H1 (cell line): ENCODE measurements around the gene UBB. TPM values are rescaled to one million over a fixed set of nuclear protein-coding genes. Genes with fewer than 3 reads are reported as not detected.

Source experiments
- CTCF ChIA-PET: fragments of 300-600 bp; sonication (Branson Sonifier 250); formaldehyde crosslinking; loops from one replicate; lab custom pipeline; 2021; ENCODE audit not compliant: partially characterized antibody; lab: Charles Lee
- POLR2A ChIA-PET: fragments of 300-600 bp; sonication (Branson Sonifier 250); formaldehyde crosslinking; loops from one replicate; lab custom pipeline; 2021; ENCODE audit warnings: inconsistent platforms; ENCODE audit not compliant: partially characterized antibody; lab: Charles Lee
- DNase-seq, 2 experiments: peaks; one replicate each; pipeline versions ENCODE4 v3.0.0 to v3.0.0-alpha.2; 2010 to 2022; ENCODE audit warnings: low spot score in 2 of 2, low read depth in 1 of 2, mixed read lengths in 1 of 2
- FAIRE-seq: peaks from 2 replicates; lab custom pipeline; 2011; peaks lifted over from hg19 to GRCh38; lab: Jason Lieb, UNC
- H2AFZ ChIP-seq: 2 replicates; pipeline ENCODE4 v1.8.1; 2012; ENCODE audit warnings: low read length, inconsistent platforms
- H2AK5ac ChIP-seq: 2 replicates; pipeline ENCODE4 v1.6.1; 2013; ENCODE audit warnings: low read depth, low read length
- H2BK120ac ChIP-seq: replicated peaks from 2 replicates; pipeline ENCODE3; 2013; ENCODE audit warnings: low read depth, low read length, inconsistent platforms
- H2BK12ac ChIP-seq: 2 replicates; pipeline ENCODE4 v1.6.1; 2013; ENCODE audit warnings: low read depth, low read length
- H2BK15ac ChIP-seq: 2 replicates; pipeline ENCODE4 v1.6.1; 2013; ENCODE audit warnings: low read length
- H2BK20ac ChIP-seq: 2 replicates; pipeline ENCODE4 v1.6.1; 2013; ENCODE audit warnings: low read length
- H2BK5ac ChIP-seq: 2 replicates; pipeline ENCODE4 v1.6.1; 2013; ENCODE audit warnings: low read depth, low read length
- H3K14ac ChIP-seq: 2 replicates; pipeline ENCODE4 v1.6.1; 2013; ENCODE audit warnings: inconsistent platforms; ENCODE audit not compliant: insufficient read length
- H3K18ac ChIP-seq: 2 replicates; pipeline ENCODE4 v1.6.1; 2013; ENCODE audit warnings: low read length; ENCODE audit errors: extremely low read depth
- H3K23ac ChIP-seq: 2 replicates; pipeline ENCODE4 v1.6.1; 2013; ENCODE audit warnings: inconsistent platforms; ENCODE audit not compliant: insufficient read length
- H3K23me2 ChIP-seq: 2 replicates; pipeline ENCODE4 v1.6.1; 2013; ENCODE audit warnings: low read depth, low read length
- H3K27ac ChIP-seq: 2 replicates; pipeline ENCODE4 v1.6.1; 2011; ENCODE audit warnings: low read depth, low read length, inconsistent platforms
- H3K27me3 ChIP-seq, 4 experiments: replicated peaks in 1 of 4; 1 replicate in 1 of 4; 2 replicates in 3 of 4; pipeline versions ENCODE4 v1.6.1 to v1.8.1; 2011 to 2013; ENCODE audit warnings: low read length in 3 of 4, mild to moderate bottlenecking in 3 of 4, inconsistent platforms in 2 of 4, mixed read lengths in 2 of 4, moderate library complexity in 1 of 4; ENCODE audit not compliant: control insufficient read depth in 3 of 4, insufficient read depth in 3 of 4; ENCODE audit errors: extremely low read depth in 1 of 4
- H3K36me3 ChIP-seq, 4 experiments: 2 replicates each; pipeline versions ENCODE4 v1.6.1 to v1.8.1; 2011 to 2013; ENCODE audit warnings: mild to moderate bottlenecking in 4 of 4, low read length in 3 of 4, moderate library complexity in 2 of 4, control low read depth in 1 of 4, inconsistent platforms in 1 of 4; ENCODE audit not compliant: insufficient read depth in 4 of 4, control insufficient read depth in 2 of 4
- H3K4ac ChIP-seq: replicated peaks from 2 replicates; pipeline ENCODE3; 2013; ENCODE audit warnings: low read length, low read depth, mixed read lengths, inconsistent platforms; ENCODE audit not compliant: insufficient read length
- H3K4me1 ChIP-seq, 4 experiments: replicated peaks in 1 of 4; 1 replicate in 1 of 4; 2 replicates in 3 of 4; pipeline versions ENCODE4 v1.6.1 to v1.8.1; 2011 to 2013; ENCODE audit warnings: low read length in 3 of 4, inconsistent platforms in 2 of 4, mixed read lengths in 1 of 4; ENCODE audit not compliant: insufficient read depth in 4 of 4, control insufficient read depth in 3 of 4
- H3K4me2 ChIP-seq, 2 experiments: 2 replicates each; pipeline versions ENCODE4 v1.6.1 to v1.8.1; 2011 to 2013; ENCODE audit warnings: low read depth in 2 of 2, low read length in 2 of 2, control low read depth in 1 of 2, inconsistent platforms in 1 of 2, mild to moderate bottlenecking in 1 of 2; ENCODE audit not compliant: insufficient read depth in 1 of 2
- H3K4me3 ChIP-seq, 4 experiments: fragments of 200-600, 300-600 bp in 1 of 4; sonication (generic), shearing (Covaris generic), sonication (Bioruptor Twin) in 1 of 4; 2 replicates each; pipeline versions ENCODE4 v1.5.1 to v1.8.1; 2011 to 2016; ENCODE audit warnings: low read length in 4 of 4, low read depth in 3 of 4, control low read depth in 2 of 4, inconsistent platforms in 2 of 4, mild to moderate bottlenecking in 2 of 4, mixed read lengths in 1 of 4, moderate library complexity in 1 of 4; ENCODE audit not compliant: insufficient read depth in 2 of 4; ENCODE audit errors: extremely low read depth in 1 of 4
- H3K56ac ChIP-seq: replicated peaks from 2 replicates; pipeline ENCODE3; 2013; ENCODE audit warnings: low read depth, mild to moderate bottlenecking, mixed read lengths, low read length, inconsistent platforms; ENCODE audit not compliant: insufficient read length
- H3K79me1 ChIP-seq: 2 replicates; pipeline ENCODE4 v1.6.1; 2013; ENCODE audit warnings: low read depth, low read length, control low read depth
- H3K79me2 ChIP-seq, 2 experiments: 2 replicates each; pipeline versions ENCODE4 v1.6.1 to v1.8.1; 2012 to 2013; ENCODE audit warnings: low read length in 2 of 2, mild to moderate bottlenecking in 2 of 2, inconsistent platforms in 1 of 2; ENCODE audit not compliant: insufficient read depth in 2 of 2, control insufficient read depth in 1 of 2
- H3K9ac ChIP-seq, 4 experiments: replicated peaks in 1 of 4; 1 replicate in 1 of 4; 2 replicates in 3 of 4; pipeline versions ENCODE4 v1.6.1 to v1.8.1; 2011 to 2013; ENCODE audit warnings: low read depth in 3 of 4, low read length in 3 of 4, control low read depth in 2 of 4, mild to moderate bottlenecking in 2 of 4, moderate library complexity in 2 of 4, inconsistent platforms in 1 of 4; ENCODE audit errors: extremely low read depth in 1 of 4
- H3K9me3 ChIP-seq, 2 experiments: 2 replicates each; pipeline versions ENCODE4 v1.6.1 to v1.8.1; 2012 to 2013; ENCODE audit warnings: mild to moderate bottlenecking in 2 of 2, moderate library complexity in 2 of 2, control low read depth in 1 of 2, inconsistent platforms in 1 of 2, low read depth in 1 of 2, low read length in 1 of 2, mixed read lengths in 1 of 2; ENCODE audit not compliant: insufficient read depth in 2 of 2
- H4K20me1 ChIP-seq, 2 experiments: replicated peaks in 1 of 2; 2 replicates each; pipeline versions ENCODE3 to v1.8.1; 2011 to 2013; ENCODE audit warnings: inconsistent platforms in 2 of 2, low read length in 2 of 2, mild to moderate bottlenecking in 1 of 2; ENCODE audit not compliant: insufficient read depth in 2 of 2, control insufficient read depth in 1 of 2
- H4K5ac ChIP-seq: 2 replicates; pipeline ENCODE4 v1.6.1; 2013; ENCODE audit warnings: low read length, low read depth, mixed read lengths, inconsistent platforms; ENCODE audit not compliant: insufficient read length
- H4K8ac ChIP-seq: 2 replicates; pipeline ENCODE4 v1.8.0; 2013; ENCODE audit warnings: mild to moderate bottlenecking, moderate library complexity, low read length, inconsistent platforms; ENCODE audit not compliant: insufficient read depth; ENCODE audit errors: extremely low read depth
- H4K91ac ChIP-seq: replicated peaks from 2 replicates; pipeline ENCODE3; 2013; ENCODE audit warnings: low read length, mixed read lengths, inconsistent platforms; ENCODE audit not compliant: insufficient read length
- FOSL1 ChIP-seq: IDR thresholded peaks from 2 replicates; pipeline ENCODE4 v1.6.1; 2011; ENCODE audit warnings: mild to moderate bottlenecking, low read depth, low read length, moderate library complexity; ENCODE audit not compliant: insufficient read depth
- HDAC6 ChIP-seq: IDR thresholded peaks from one replicate; pipeline ENCODE4 v1.7.1; 2012; ENCODE audit warnings: low read depth, mild to moderate bottlenecking, inconsistent platforms, low read length, moderate library complexity
- KDM1A ChIP-seq: fragments of 200-600, 300-600 bp; sonication (generic); IDR thresholded peaks from 2 replicates; pipeline ENCODE4 v1.7.1; 2016; ENCODE audit warnings: mild to moderate bottlenecking, low read length, borderline replicate concordance
- WGBS, 2 experiments: shearing (Covaris generic) in 1 of 2; methylation state at CpG; one replicate each; pipeline versions ENCODE4 v1.1.6 to v1.1.7; 2013 to 2015; ENCODE audit warnings: low lambda C conversion rate in 2 of 2, mixed read lengths in 2 of 2, inconsistent platforms in 1 of 2, low coverage in 1 of 2, missing lambda C conversion rate in 1 of 2; ENCODE audit not compliant: insufficient replicate concordance in 2 of 2, insufficient coverage in 1 of 2, insufficient read length in 1 of 2; ENCODE audit errors: extremely low coverage in 1 of 2, missing lambda C conversion rate in 1 of 2; 5-methylcytosine and 5-hydroxymethylcytosine counted together
- polyA plus RNA-seq, 7 experiments: library from polyadenylated mRNA; depleted of rRNA in 3 of 7; stranded (reverse) in 5 of 7; unstranded in 2 of 7; fragments of >200 nt in 5 of 7; fragments of 200-250 nt in 2 of 7; gene quantifications; 1 replicate in 5 of 7; 2 replicates in 1 of 7; 4 replicates in 1 of 7; pipeline versions ENCODE4 v1.2.1 to v1.2.3, GENCODE V29; 2011 to 2013; ENCODE audit warnings: missing spikeins in 2 of 7, mixed read lengths in 2 of 7
- total RNA-seq: library from RNA; stranded (reverse); fragmentation: NEBNext Ultra II Directional; extraction: Animal tissue kit (Norgen Biotek cat#: 25700); gene quantifications from 2 replicates; pipeline ENCODE4 v1.2.1, GENCODE V29; 2021

UBB gene
- total and polyA plus RNA-seq, 2 of the 8 experiments (the other 6 are each of a cell fraction or from before 2014, with no cell fraction given), result 1,597 to 1,605 TPM

GRCh38 chr17:16391451-16391850, 10.6 kb downstream of the UBB start:
- ChIA-PET CTCF (interaction anchor here (1.2 kb wide), 1 partner anchor 28 kb away, joined by 3 read pairs; no protein-coding TSS in a partner anchor), POLR2A (interaction anchor here (0.6 to 1.9 kb wide), 5 partner anchors 9 to 263 kb away, joined by 3 to 7 read pairs (median 4); partner anchors contain the start of gene UBB)
- no peak overlapping the region for H3K9ac ChIP-seq

More at GRCh38 chr17:16391451-16391850, 10.6 kb downstream of the UBB start:
- Histone ChIP-seq H3K27me3 (no peaks in the 10 kb centered on the region), H2BK20ac (no peak overlapping the region), H3K4me3 (no peak overlapping the region), H4K91ac (no peak overlapping the region), H3K4ac (no peak overlapping the region), H3K4me2 (no peak overlapping the region), H4K5ac (no peak overlapping the region), H2BK15ac (no peak overlapping the region), H2AFZ (no peak overlapping the region), H3K56ac (no peak overlapping the region), H3K23ac (no peak overlapping the region), H4K20me1 (no peaks in the 10 kb centered on the region), H3K9me3 (no peaks in the 10 kb centered on the region), H3K18ac (no peak overlapping the region), H3K23me2 (no peaks in the 10 kb centered on the region; the same call in 1 of the 2 replicates), H2AK5ac (no peak overlapping the region), H3K14ac (no peak overlapping the region), H3K79me2 (peaks cover 0 to 7% of the 10 kb centered on the region in 2 experiments; a peak in 1 of 4 replicates), H2BK5ac (no peak overlapping the region), H3K36me3 (no peaks in the 10 kb centered on the region), H2BK12ac (no peak overlapping the region), H3K27ac (no peak overlapping the region), H2BK120ac (no peak overlapping the region), H3K4me1 (peaks cover 0 to 8% (median 1%) of the 10 kb centered on the region in 4 experiments; a peak in 2 of 7 replicates), H3K79me1 (no peaks in the 10 kb centered on the region), H4K8ac (no peak overlapping the region; the same call in 1 of the 2 replicates)
- 97% methylated on average over 13 of the region's 13 CpGs; no CpG with 5 or more reads in 1 of the 2 experiments for WGBS, 2 experiments
- TF ChIP-seq HDAC6 (no peak), FOSL1 (no peak), KDM1A (no peak)
- FAIRE-seq (no peak), DNase-seq (no peak)
